Activated naive CD4-positive, alpha-beta T cell (primary cell): ENCODE results near the gene SLC39A3.

Experiments used
- DNase-seq, 4 experiments: peaks; one replicate each; lab custom pipeline; 2025; lab: John Stamatoyannopoulos, UW

Gene SLC39A3

GRCh38 chr19:2702170-2703076 is 37.4 kb downstream of the SLC39A3 start, which contains the start of gene GNG7:
Gene GNG7, minus strand, starts transcription at chr19:2702694. Its CDS starts 182,006 bp downstream, at chr19:2520688.
- peak; percentile 77 to 98 (median 88) for DNase-seq

GRCh38 chr19:2701361-2702169 is 38.3 kb downstream of the SLC39A3 start:
- DNase-seq: no peak

GRCh38 chr19:2700660-2701360 is 39.0 kb downstream of the SLC39A3 start:
- DNase-seq: no peak

GRCh38 chr19:2699413-2700140 is 40.2 kb downstream of the SLC39A3 start:
- no peak for DNase-seq

GRCh38 chr19:2694196-2694595 is 45.6 kb downstream of the SLC39A3 start:
- no peak for DNase-seq

- DNase-seq: no peak
These were observed 46.2 kb downstream of the SLC39A3 start for GRCh38 chr19:2693492-2694160.

GRCh38 chr19:2691951-2692350 is 47.9 kb downstream of the SLC39A3 start:
- DNase-seq: no peak

GRCh38 chr19:2690856-2691255 is 49.0 kb downstream of the SLC39A3 start:
- no peak for DNase-seq

GRCh38 chr19:2686360-2686759 is 53.5 kb downstream of the SLC39A3 start:
- no peak for DNase-seq

- DNase-seq: no peak
These were observed 54.6 kb downstream of the SLC39A3 start for GRCh38 chr19:2685204-2685704.

- DNase-seq: no peak
These were observed 56.3 kb downstream of the SLC39A3 start for GRCh38 chr19:2683430-2684003.
